ENCODE results near the gene KITLG. TPM values are rescaled to one million over a fixed set of nuclear protein-coding genes. Genes with fewer than 3 reads are reported as not detected.

Gene KITLG
- total RNA-seq, 4 donors from 2014 or later: 10.5 to 44.6 (median 29.1) TPM

DNA sequence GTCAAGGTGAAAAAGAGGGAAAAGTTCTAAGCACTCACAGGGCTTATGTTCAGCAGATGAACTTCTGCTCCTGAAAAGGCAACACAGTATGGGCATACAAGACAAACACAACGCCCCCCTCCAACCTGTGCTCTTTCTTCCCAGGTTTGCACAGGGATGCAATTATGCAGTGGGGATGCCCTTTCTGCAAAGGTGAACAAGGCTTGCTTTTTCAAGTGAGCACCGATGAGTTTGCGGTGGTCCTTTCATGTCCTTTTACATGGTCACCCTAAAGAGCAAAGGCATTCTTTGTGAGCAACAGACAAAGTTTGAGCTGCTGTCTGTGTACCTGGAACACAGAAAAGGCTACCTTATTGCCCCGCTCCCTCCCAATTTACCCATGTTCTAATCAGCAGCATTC, 6.7 kb downstream of the KITLG start:
- peak overlapping the region; percentile 86 to 92 (median 90) for H3K27ac ChIP-seq
- no peaks in the 10 kb centered on the region for H3K9me3 ChIP-seq
- TF ChIP-seq, protein P1, sequence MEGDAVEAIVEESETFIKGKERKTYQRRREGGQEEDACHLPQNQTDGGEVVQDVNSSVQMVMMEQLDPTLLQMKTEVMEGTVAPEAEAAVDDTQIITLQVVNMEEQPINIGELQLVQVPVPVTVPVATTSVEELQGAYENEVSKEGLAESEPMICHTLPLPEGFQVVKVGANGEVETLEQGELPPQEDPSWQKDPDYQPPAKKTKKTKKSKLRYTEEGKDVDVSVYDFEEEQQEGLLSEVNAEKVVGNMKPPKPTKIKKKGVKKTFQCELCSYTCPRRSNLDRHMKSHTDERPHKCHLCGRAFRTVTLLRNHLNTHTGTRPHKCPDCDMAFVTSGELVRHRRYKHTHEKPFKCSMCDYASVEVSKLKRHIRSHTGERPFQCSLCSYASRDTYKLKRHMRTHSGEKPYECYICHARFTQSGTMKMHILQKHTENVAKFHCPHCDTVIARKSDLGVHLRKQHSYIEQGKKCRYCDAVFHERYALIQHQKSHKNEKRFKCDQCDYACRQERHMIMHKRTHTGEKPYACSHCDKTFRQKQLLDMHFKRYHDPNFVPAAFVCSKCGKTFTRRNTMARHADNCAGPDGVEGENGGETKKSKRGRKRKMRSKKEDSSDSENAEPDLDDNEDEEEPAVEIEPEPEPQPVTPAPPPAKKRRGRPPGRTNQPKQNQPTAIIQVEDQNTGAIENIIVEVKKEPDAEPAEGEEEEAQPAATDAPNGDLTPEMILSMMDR (IDR thresholded peaks at IDR 0.05): no peak
- TF ChIP-seq POLR2A (IDR thresholded peaks at IDR 0.05): no peak
- no peak for TF ChIP-seq POLR2AphosphoS5 (IDR thresholded peaks at IDR 0.05)
- no peak for TF ChIP-seq EP300 (IDR thresholded peaks at IDR 0.05; ENCODE audit: low read depth)
- WGBS, 2 donors (ENCODE audit: low coverage in 1 of 2): 83 to 85% methylated on average over 4 of the region's 4 CpGs
- intact Hi-C loops (cut with DNase I; ENCODE audit: low total_unique reads) (loop anchor here (10.0 kb wide), 1 partner anchor 429 kb away; the partner anchor contains the start of genes CEP290 and TMTC3), in situ Hi-C loops (cut with MboI; ENCODE audit: low pct_ligation_motif_present in 1 of 4, low pct_unique_long_range_greater_than_20kb in 1 of 4, low sequenced_read_pairs in 3 of 4) (no loop called here)
- no peak overlapping the region for H3K4me3 ChIP-seq
- H3K36me3 ChIP-seq: no peaks in the 10 kb centered on the region
- no peak for DNase-seq
- H3K4me1 ChIP-seq: peaks cover 5 to 93% (median 45%) of the 10 kb centered on the region in 4 donors
- no peaks in the 10 kb centered on the region for H3K27me3 ChIP-seq

DNA sequence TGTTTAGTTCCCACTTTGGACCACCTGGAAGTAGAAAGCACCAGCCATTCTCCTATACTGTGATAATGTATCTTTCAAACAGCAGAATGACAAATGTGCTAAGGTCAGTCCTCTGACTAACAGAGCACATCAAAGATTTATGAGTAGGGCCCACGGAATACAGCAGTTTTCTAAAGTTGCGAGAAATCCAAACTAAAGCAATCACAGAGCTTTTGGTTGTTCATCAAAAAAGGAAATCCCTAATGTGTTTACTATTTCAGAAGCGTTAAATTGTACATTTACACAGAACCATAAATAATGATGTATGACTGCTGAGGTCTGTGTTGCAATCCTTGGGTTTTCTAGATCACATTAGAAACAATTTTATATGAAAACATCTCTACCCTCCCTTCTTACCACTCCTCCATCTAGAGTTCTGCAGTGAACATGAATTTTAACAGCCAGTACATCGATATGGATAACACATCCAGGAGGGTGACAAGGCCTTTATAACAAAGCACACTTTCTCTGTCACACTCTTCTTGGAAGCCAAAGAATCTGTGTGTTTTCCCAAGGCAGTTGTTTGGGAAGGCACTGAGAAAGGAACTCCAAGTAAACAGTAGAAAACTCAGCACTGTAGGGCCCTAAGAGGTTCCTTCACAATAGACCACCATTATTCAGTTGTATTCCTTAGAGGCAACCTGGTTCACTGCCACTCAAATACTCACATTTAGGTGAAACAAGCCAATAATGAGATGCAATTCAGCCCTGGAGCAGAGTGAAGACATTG, 7.3 kb downstream of the KITLG start:
- Histone ChIP-seq H3K27ac (peak overlapping the region; percentile 86 to 92 (median 90)), H3K36me3 (no peaks in the 10 kb centered on the region), H3K4me1 (peaks cover 10 to 97% (median 45%) of the 10 kb centered on the region in 4 donors), H3K27me3 (no peaks in the 10 kb centered on the region), H3K4me3 (no peak overlapping the region), H3K9me3 (no peaks in the 10 kb centered on the region)
- in situ Hi-C loops (cut with MboI; ENCODE audit: low pct_ligation_motif_present in 1 of 4, low pct_unique_long_range_greater_than_20kb in 1 of 4, low sequenced_read_pairs in 3 of 4) (no loop called here), intact Hi-C loops (cut with DNase I; ENCODE audit: low total_unique reads) (loop anchor here (10.0 kb wide), 1 partner anchor 428 kb away; the partner anchor contains the start of genes CEP290 and TMTC3)
- WGBS, 2 donors (ENCODE audit: low coverage in 1 of 2): 21 to 30% methylated on average over 4 of the region's 4 CpGs
- no peak for DNase-seq
- TF ChIP-seq EP300 (IDR thresholded peaks at IDR 0.05; ENCODE audit: low read depth) (no peak), POLR2A (IDR thresholded peaks at IDR 0.05) (no peak)

DNA sequence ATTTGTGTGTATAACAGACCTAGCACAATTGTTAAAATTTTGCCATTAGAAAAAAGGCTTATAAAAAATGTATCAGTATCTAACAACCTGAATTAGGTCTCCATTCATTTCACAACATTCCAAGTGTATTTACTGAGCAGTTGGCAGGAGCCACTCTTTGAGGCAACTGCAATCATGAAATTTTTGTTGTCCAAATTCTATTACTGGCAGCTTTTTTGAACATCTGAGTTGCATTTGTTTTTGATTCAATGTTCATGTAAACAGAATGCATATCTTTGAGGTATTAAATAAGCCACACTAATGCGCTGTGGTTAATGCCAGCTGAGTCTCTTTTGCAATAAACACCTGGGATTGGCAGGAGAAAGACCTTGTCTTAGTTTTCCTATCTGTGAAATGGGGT, 8.7 kb downstream of the KITLG start:
- intact Hi-C loops (cut with DNase I; ENCODE audit: low total_unique reads): loop anchor here (10.0 kb wide), 1 partner anchor 427 kb away; the partner anchor contains the start of genes CEP290 and TMTC3
- in situ Hi-C loops (cut with MboI; ENCODE audit: low pct_ligation_motif_present in 1 of 4, low pct_unique_long_range_greater_than_20kb in 1 of 4, low sequenced_read_pairs in 3 of 4): no loop called here

DNA sequence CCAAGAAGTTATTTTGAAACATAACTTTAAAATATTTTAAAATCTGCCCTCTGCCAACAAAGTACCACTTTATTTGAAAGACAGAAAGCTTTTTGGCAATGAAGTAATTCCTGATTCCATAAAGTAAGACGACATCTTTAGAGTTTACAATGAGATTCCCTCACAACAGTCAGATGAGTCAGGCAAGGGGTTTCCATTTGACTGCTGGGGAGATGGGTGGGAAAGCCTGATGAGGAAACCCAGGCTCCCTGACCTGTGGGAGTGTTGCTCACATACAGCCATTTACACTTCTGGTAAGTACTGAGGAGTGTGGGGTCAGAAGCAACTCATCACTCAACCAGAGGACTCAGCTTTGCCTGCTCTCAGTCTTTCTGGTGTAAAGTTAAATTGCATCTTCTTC, 10.2 kb downstream of the KITLG start:
- H3K4me3 ChIP-seq: no peak overlapping the region
- WGBS, 2 donors (ENCODE audit: low coverage in 1 of 2): 48 to 60% methylated on average over 1 of the region's 1 CpG
- H3K27me3 ChIP-seq: no peaks in the 10 kb centered on the region
- TF ChIP-seq POLR2AphosphoS5 (IDR thresholded peaks at IDR 0.05): no peak
- TF ChIP-seq, protein P1 (IDR thresholded peaks at IDR 0.05): no peak
- TF ChIP-seq EP300 (IDR thresholded peaks at IDR 0.05; ENCODE audit: low read depth): no peak
- TF ChIP-seq POLR2A (IDR thresholded peaks at IDR 0.05): no peak
- H3K9me3 ChIP-seq: no peaks in the 10 kb centered on the region
- H3K4me1 ChIP-seq: peaks cover 19 to 97% (median 46%) of the 10 kb centered on the region in 4 donors
- peak overlapping the region in 3 of 4 donors; percentile 22 to 70 (median 44) for H3K27ac ChIP-seq
- H3K36me3 ChIP-seq: no peaks in the 10 kb centered on the region
- in situ Hi-C loops (cut with MboI; ENCODE audit: low pct_ligation_motif_present in 1 of 4, low pct_unique_long_range_greater_than_20kb in 1 of 4, low sequenced_read_pairs in 3 of 4): no loop called here
- DNase-seq: no peak
- intact Hi-C loops (cut with DNase I; ENCODE audit: low total_unique reads): loop anchor here (10.0 kb wide), 1 partner anchor 425 kb away; the partner anchor contains the start of genes CEP290 and TMTC3

More for the DNA sequence above, 8.7 kb downstream of the KITLG start:
- H3K4me3 ChIP-seq: no peak overlapping the region
- peak overlapping the region in 2 of 4 donors; percentile 70 to 90 for H3K27ac ChIP-seq
- no peaks in the 10 kb centered on the region for H3K36me3 ChIP-seq
- DNase-seq: no peak
- no peaks in the 10 kb centered on the region for H3K9me3 ChIP-seq
- no peaks in the 10 kb centered on the region for H3K27me3 ChIP-seq
- TF ChIP-seq EP300 (IDR thresholded peaks at IDR 0.05; ENCODE audit: low read depth) (no peak), POLR2A (IDR thresholded peaks at IDR 0.05) (no peak), POLR2AphosphoS5 (IDR thresholded peaks at IDR 0.05) (no peak)
- TF ChIP-seq, protein P1 (IDR thresholded peaks at IDR 0.05): no peak
- peaks cover 13 to 97% (median 45%) of the 10 kb centered on the region in 4 donors for H3K4me1 ChIP-seq
- 82 to 96% methylated on average over 1 of the region's 1 CpG for WGBS, 2 donors (ENCODE audit: low coverage in 1 of 2)
